NCI-H1105 (cell line): ENCODE data around the gene CAMSAP1.
"Not testable (repeated sequence)": the region's sequence is repeated elsewhere in the genome, so short reads cannot be mapped to it uniquely, and the experiment has no call there.

Experiments
- DNase-seq: peaks from one replicate; lab custom pipeline; 2025; lab: John Stamatoyannopoulos, UW

CAMSAP1 gene, protein sequence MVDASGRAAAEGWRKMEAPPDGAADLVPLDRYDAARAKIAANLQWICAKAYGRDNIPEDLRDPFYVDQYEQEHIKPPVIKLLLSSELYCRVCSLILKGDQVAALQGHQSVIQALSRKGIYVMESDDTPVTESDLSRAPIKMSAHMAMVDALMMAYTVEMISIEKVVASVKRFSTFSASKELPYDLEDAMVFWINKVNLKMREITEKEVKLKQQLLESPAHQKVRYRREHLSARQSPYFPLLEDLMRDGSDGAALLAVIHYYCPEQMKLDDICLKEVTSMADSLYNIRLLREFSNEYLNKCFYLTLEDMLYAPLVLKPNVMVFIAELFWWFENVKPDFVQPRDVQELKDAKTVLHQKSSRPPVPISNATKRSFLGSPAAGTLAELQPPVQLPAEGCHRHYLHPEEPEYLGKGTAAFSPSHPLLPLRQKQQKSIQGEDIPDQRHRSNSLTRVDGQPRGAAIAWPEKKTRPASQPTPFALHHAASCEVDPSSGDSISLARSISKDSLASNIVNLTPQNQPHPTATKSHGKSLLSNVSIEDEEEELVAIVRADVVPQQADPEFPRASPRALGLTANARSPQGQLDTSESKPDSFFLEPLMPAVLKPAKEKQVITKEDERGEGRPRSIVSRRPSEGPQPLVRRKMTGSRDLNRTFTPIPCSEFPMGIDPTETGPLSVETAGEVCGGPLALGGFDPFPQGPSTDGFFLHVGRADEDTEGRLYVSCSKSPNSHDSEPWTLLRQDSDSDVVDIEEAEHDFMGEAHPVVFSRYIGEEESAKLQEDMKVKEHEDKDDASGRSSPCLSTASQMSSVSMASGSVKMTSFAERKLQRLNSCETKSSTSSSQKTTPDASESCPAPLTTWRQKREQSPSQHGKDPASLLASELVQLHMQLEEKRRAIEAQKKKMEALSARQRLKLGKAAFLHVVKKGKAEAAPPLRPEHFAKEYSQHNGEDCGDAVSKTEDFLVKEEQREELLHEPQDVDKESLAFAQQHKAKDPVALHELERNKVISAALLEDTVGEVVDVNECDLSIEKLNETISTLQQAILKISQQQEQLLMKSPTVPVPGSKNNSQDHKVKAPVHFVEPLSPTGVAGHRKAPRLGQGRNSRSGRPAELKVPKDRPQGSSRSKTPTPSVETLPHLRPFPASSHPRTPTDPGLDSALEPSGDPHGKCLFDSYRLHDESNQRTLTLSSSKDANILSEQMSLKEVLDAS (N-terminal part only)

DNA sequence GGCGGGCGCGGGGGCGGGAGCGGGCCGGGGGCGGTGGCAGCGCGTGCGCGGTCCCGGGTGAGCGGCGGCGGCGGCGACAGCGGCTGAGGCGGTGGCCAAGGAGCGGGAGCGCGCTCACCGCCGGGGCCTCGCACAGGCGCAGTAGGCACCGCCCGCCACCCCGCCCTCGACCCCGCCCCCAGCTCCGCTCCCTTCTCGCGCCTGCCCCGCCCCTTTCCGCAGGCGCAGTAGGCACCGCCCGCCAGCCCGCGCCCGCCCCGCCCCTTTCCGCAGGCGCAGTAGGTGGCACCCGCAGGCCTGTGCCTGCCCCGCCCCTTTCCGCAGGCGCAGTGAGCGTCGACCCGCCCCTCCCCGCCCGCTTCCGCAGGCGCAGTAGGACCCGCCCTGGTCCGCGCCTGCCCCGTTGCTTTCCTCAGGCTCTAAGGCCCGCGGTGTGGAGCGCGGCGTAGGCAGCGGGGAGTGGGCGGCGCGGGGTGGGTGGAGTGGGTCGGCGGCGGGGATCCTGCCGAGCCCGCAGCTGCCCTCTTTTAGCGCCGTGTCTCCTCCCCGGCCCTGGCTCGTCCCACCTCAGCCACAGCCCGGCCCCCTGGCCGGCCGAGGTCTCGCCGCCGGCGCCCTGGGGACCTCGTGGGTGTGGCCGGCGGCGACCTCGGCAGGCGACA is at the start of gene CAMSAP1:
TSS of gene CAMSAP1 (minus strand) at position 116 of the 662 bp plus-strand sequence. CDS start 387 bp downstream, outside the sequence.
- peak; percentile 87 for DNase-seq

DNA sequence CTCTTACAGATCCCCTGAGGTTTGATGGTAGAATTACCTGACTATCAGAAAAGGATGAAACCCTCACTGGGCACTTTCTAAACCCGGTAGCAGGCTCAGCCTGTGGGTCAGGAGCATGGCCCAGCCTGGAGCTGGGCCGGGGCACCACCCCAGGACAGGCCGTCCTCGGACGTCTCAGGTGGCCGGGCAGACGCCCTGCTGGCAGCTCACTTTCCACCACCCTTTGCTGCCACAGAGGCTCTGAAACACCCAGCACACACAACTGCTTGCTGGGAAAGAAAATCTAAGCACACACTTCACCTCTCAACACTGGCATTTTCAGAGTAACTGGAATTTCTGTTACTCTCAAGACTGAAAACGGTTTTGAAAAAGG is 49.4 kb upstream of the CAMSAP1 start:
- no peak for DNase-seq

DNA sequence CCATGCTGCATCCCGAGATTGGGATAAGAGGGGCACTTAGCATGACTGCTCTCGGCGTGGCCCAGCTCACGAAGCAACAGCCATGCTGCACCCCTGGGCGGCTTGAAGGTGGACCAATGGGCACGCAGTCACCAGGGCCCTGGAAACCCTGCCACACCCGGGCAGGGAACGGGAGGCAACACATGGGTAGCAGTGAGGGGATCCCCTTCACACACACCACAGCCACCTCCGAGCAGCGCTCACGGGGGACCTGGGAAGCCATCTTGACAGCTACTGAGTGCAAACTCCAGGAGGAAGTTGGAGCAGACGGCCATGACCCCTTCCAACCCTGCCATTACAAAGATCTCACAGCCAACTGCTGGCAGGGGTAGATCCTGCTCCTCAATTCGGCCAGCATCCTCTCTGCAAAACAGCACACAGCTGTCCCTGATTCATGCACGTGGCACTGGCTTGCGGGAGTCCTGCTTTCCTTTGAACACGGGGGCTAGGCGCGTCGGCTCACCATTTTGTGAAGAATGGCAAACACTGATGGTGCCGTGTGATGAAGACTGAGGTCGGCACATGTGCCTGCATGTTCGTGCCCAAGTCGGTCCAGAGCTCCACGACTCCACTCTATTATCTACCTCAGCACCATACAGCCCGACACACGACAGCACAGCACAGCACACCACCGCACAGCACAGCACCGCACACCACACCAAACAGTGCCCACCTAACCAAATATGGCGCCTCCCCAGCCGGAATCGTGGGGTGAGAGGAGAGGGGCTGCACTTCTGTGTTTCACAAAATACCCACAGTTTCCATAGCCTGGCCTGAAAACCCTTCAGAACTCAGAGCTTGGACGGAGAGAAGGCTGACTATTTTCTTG is 48.8 kb upstream of the CAMSAP1 start:
- DNase-seq, result no peak

DNA sequence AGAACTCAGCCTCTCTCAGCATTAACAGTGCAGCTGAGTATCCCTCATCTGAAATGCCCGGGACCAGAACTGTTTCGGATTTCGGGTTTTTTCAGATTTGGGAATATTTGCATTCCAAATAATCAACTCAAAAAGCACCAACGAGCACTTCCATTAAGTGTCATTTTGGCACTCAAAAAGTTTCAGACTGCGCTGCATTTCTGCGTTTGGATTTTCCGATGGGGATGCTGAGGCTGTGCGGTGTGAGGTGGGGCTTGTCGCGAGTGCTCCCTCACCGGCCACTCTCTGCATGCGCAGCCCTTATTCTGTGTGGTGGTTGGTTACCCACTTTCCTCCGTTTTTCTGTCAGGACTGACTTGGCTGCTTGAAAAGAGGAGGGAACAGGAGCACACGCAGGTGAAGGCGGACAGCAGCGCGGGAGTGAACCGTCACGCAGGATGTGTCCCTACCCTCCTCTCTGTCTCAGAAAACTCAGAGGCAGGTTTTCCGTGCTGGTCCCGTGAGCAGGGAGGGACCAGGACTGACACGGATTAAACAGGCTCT is 45.4 kb upstream of the CAMSAP1 start:
- no peak for DNase-seq

DNA sequence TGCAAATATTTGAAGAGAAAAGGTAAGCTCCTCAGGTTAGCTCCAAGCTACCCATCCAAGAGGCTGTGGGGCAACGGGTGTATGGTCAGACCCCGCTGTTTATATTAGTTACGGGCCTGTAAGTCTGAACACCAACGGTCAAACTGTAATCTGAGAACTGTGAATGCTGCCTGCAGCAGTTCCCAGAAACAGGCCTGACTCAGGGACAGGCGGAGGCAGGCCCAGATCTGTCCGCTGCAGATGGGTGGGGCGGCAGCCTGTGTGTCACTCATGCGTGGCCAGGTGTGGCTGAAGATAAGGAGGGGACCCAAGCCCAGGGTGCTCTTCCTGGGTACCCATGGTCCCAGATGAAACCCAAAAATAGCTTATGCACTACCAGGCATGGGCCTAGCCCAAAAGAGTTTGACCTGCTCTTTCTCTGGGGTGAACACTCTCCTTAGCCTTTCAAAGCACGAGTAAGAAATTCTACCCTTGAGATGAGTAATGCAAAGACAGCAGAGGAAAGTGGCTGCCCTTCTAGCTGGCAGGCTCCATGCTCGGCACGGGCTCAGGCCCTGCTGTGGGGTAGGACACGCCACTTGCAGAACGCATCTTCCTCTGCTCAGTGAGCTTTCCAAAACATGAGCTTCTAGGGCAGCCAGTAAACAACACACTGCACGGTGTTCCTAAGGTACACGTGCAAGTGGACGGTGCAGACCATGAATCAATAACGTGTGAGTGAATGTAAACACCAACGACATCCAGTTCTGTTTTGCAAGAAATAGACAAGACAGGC is 44.7 kb upstream of the CAMSAP1 start:
- peak; percentile 68 for DNase-seq

DNA sequence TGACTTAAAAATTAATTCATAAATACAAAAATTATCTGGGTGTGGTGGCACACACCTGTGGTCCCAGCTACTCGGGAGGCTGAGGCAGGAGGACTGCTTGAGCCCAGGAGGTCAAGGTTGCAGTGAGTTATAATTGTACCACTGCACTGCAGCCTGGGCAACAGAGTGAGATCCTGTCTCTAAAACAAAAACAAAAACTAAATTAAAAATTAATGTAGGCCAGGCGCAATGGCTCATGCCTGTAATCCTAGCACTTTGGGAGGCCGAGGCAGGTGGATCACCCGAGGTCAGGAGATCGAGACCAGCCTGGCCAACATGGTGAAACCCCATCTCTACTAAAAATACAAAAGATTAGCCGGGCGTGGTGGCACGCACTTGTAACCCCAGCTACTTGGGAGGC is 44.0 kb upstream of the CAMSAP1 start:
- not testable (repeated sequence) for DNase-seq

DNA sequence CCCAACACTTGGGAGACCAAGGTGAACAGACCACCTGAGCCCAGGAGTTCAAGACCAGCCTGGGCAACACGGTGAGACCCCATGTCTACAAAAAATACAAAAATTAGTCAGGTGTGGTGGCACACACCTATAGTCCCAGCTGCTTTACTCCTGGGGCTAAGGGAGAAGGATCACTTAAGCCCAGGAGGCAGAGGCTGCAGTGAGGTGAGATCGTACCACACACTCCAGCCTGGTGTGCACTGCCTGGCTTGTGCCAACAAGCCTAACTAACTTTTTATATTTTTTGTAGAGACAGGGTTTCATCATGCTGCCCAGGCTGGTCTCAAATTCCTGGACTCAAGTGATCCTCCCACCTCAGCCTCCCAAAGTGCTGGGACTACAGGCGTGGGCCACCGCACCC is 43.5 kb upstream of the CAMSAP1 start:
- not testable (repeated sequence) for DNase-seq

DNA sequence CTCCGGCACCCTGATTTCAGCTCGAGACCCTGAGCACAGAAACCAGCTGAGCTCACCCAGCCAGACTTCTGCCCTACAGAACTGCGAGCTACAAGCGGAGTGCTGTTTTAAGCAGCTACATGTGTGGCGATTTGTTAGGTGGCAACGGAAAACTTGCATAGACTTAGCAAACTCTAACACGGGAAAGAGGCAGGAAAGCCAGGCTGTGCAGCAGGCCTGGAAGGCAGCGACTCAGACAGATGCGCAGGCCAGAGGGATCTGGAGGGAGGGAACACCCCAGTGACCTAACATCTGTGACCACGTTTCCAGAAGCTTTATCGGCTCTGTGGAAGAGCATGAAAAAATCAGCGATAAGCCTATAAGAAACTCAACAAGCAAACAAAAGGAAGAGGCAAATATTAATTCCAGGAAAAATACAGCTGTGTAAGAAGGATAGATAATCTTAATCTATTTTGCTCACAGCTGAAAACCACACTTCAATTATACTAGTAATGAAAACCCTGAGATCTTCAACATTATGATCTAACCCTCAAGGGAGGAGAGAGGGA is 42.9 kb upstream of the CAMSAP1 start:
- DNase-seq, result no peak

DNA sequence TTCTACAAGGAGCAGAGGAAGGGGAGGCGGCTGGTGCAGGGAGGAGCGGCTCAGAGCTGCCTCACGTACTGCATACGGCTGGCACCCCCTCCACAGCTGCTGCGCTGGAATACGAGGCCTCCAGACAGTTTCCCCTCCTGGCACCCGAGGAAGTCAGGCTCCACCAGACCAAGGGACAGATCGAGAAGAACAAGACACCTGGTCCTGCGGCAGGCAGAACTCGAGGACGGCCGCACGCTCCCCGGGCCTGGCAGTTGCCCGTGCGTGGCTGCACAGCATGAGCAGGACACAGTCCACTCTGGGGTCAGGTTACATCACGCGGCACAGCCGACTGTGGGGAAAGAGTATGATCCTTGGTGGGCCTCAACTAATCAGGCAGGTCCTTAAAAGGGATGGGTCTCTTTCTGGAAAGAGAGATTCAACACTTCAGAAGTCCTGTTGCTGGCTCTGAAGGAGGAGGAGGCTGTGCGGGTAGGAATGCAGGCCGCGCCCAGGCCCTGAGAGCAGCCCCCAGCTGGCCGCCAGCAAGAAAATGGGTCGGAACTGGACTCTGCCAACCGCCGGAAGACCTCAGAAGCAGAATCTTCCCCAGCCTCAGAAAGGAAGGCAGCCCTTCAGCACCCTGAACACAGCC is 42.3 kb upstream of the CAMSAP1 start:
- DNase-seq, result no peak

DNA sequence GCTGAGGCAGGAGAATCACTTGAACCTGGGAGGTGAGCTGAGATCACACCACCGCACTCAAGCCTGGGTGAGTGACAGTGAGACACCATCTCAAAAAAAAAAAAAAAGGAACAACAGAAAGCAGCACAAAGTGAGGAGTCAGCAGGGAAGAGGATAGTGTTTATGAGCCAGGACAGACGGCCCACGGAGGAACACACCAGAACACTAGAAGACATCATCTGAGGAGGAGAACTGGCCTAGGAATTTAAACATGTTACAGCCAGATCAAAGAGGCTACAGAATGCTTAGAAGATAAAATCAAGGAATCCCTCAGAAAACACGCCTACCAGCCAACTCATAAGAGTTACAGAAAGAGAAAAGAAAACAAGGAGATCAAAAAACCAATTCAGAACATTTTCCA is 41.6 kb upstream of the CAMSAP1 start:
- DNase-seq, result no peak

DNA sequence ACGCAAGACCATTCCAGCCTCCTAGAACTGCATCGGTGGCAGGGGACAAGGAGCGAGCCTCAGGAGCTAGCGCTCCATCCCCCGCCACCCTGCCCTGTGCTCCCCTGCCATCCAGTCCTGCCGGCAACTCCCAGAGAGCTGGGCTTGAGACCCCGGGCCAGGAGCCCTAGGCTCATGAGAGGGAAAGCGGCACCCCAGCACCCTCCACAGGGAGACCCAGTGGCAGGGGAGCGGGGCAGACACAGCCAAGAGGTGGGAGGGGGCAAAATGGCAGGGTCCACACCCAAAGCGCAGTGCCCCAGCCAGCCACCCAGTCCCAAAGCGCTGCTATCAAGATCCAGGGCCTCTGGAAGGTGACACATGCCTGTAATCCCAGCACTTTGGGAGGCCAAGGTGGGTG is 41.1 kb upstream of the CAMSAP1 start:
- no peak for DNase-seq

DNA sequence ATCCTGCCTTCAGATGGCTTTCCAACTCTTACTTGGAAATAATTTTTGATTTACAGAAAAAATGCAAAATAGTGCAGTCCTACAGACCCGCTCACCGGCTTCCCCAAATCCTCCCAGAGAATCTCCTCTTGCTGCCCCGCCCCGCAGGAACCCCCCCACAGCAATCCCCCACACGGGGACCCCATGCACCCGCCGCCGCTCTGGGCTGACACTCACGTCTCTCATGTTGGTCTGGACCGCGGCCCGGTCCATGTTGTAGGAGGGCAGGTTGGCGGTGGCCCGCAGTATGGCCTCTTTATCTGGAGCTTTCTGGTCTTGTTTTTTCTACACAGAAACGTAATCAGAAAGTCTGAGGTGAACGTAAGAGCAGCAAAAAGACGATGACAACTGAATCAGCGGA is 40.2 kb upstream of the CAMSAP1 start:
- no peak for DNase-seq

DNA sequence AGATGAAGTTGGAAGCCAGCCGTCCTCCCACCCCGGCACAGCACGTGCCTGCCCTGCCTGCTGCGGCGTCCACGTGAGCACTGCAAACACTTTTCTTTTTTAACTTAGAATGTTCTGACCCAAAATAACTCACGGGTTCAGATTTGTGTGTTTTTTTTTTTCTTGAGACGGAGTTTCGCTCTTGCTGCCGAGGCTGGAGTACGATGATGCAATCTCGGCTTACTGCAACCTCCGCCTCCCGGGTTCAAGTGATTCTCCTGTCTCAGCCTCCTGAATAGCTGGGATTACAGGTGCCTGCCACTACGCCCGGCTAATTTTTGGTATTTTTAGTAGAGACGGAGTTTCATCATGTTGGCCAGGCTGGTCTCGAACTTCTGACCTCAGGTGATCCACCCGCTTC is 39.8 kb upstream of the CAMSAP1 start:
- DNase-seq, result not testable (repeated sequence)

DNA sequence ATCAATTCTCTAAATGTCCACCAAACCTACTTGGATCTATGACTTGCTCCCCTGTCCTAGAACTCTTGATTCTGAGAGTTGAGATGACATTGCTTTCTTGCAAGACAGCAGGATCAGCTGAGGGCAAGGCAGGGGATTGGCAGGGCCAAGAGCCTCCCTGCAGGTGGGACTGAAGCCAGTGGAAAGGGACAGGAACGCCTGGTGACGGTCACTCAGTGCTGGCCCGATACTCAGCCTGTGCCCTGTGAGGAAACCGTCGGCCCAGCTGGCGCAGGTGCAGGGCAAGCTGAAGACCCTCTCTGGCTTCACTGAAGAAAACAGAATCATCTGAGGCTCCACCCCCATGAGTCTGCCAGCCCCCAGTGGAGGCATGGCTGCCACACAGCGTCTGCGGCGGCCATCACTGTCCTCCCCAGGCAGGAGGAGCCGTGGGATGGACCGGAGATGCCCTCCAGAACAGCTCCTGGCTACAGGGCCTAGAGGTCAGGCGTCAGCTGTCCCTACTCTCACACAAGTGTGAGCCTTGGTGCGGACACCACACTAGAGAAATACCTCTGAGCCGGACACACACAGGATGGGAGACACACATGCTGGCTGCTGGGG is 39.1 kb upstream of the CAMSAP1 start:
- DNase-seq, result no peak

DNA sequence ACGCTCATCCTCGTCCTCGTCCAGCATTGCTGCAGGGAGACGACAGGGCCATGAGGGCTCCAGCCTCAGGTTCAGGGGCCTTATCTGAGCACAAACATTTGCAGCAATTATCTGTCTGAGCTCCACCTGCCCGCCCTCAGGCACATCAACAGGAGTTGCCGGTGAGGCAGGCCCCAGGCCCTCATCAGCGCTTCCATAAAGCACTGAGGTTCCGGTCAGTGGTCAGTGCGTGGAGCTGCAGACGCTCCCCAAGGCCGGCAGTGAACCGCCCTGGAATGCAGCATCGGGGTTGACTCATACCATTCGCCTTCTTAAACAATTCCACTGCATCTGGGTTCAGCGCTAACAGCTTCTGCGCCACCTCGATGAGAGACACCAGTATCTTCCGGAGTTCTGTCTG is 38.6 kb upstream of the CAMSAP1 start:
- DNase-seq, result no peak

DNA sequence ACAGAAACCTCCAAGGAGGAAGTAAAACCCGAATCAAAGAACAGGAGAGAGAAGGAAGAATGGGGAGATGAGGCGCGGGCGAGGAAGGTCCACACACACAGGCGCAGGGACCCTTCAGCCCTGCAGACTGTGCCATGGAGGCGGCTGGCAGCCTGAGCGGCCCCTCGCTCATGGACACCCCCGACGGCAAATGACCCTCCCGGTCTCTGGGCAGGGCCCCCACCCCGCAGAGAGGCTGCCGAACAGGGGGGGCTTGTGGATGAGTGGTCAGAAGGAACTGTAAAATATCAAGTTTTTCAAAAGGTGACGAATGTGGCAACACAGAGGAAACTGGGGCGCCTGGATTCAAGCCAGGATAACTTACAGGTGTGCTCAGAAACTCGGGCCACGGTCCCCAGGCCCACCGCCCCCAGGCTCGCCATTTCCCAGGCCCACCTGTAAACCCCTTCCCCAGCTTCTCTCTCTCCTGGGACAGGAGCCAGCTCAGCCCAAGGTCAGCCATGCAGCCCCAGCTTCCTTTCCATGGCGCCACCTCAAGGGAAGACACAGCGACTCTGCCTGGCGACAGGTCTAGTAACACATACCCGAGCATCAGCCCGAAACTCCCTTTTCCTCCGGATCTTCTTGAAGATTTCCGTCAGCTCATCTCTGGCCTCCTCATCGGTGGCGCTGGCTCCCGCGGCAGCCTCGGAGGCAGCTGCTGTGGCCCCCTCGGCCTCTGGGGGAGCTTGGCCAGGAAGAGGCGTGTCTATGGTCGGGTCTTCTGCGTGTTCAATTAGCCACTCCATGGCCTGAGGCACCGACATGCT is 37.3 kb upstream of the CAMSAP1 start:
- DNase-seq, result no peak

DNA sequence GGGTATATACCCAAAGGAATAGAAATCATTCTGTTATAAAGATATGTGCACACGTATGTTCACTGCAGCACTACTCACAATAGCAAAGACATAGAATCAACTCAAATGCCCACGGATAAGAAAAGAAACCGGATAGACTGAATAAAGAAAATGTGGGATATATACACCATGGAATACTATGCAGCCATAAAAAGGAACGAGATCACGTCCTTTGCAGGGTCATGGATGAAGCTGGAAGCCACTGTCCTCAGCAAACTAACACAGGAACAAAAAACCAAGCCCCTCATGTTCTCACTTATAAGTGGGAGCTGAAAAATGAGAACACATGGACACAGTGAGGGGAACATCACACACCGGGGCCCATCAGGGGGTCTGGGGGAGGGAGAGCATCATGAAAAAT is 36.3 kb upstream of the CAMSAP1 start:
- not testable (repeated sequence) for DNase-seq
